ENCODE measurements around the gene IL24. TPM values are rescaled to one million over a fixed set of nuclear protein-coding genes. Genes with fewer than 3 reads are reported as not detected.
A peak's percentile ranks its signal among the peaks of the same experiment; 100 is the strongest.

The IL24 gene
- total RNA-seq, 1 donor from 2014 or later, result not detected

GRCh38 chr1:206864939-206865671 is 32.1 kb upstream of the IL24 start, which contains the start of gene IL20:
IL20 (plus strand) TSS chr1:206865623; CDS start chr1:206865853, 230 bp downstream.
- H3K27ac ChIP-seq, result no peak within 1 kb of the TSS
- H3K79me2 ChIP-seq (ENCODE audit: low read depth), result no peaks in the 10 kb centered on the region
- no peak within 1 kb of the TSS for H3K27ac Mint-ChIP-seq
- H3K4me2 ChIP-seq, result no peak within 1 kb of the TSS
- H3K9ac ChIP-seq, result no peak within 1 kb of the TSS
- H3K27me3 ChIP-seq, result no peaks in the 10 kb centered on the region
- peak within 1 kb of the TSS; percentile 34 for H2AFZ ChIP-seq (replicated peaks)
- H3K4me1 ChIP-seq, result no peaks in the 10 kb centered on the region
- H3K4me1 Mint-ChIP-seq, result no peaks in the 10 kb centered on the region
- no peaks in the 10 kb centered on the region for H3F3A ChIP-seq (ENCODE audit: low read depth)
- no peaks in the 10 kb centered on the region for H3K9me3 ChIP-seq (ENCODE audit: low read depth)
- peaks cover 8% of the 10 kb centered on the region for H3K27me3 Mint-ChIP-seq (ENCODE audit: insufficient read depth, low read depth)
- no peak within 1 kb of the TSS for H3K4me3 ChIP-seq
- no peaks in the 10 kb centered on the region for H3K36me3 Mint-ChIP-seq
- H3K9me3 Mint-ChIP-seq, result peaks cover 2% of the 10 kb centered on the region
- H3K4me3 Mint-ChIP-seq, result no peak within 1 kb of the TSS
- peak; percentile 83 for DNase-seq (ENCODE audit: low spot score)
- TF ChIP-seq EZH2 (IDR thresholded peaks at IDR 0.05), result no peak
- TF ChIP-seq EZH2phosphoT487 (IDR thresholded peaks at IDR 0.05), result no peak
- TF ChIP-seq, protein P1, sequence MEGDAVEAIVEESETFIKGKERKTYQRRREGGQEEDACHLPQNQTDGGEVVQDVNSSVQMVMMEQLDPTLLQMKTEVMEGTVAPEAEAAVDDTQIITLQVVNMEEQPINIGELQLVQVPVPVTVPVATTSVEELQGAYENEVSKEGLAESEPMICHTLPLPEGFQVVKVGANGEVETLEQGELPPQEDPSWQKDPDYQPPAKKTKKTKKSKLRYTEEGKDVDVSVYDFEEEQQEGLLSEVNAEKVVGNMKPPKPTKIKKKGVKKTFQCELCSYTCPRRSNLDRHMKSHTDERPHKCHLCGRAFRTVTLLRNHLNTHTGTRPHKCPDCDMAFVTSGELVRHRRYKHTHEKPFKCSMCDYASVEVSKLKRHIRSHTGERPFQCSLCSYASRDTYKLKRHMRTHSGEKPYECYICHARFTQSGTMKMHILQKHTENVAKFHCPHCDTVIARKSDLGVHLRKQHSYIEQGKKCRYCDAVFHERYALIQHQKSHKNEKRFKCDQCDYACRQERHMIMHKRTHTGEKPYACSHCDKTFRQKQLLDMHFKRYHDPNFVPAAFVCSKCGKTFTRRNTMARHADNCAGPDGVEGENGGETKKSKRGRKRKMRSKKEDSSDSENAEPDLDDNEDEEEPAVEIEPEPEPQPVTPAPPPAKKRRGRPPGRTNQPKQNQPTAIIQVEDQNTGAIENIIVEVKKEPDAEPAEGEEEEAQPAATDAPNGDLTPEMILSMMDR (IDR thresholded peaks at IDR 0.05), result peak; percentile 92
- no peaks in the 10 kb centered on the region for H4K20me1 ChIP-seq (ENCODE audit: low read depth)
- H3K36me3 ChIP-seq, result no peaks in the 10 kb centered on the region

- H3K9me3 Mint-ChIP-seq, result no peaks in the 10 kb centered on the region
- Histone ChIP-seq H2AFZ (replicated peaks) (no peak overlapping the region), H3K9me3 (ENCODE audit: low read depth) (no peaks in the 10 kb centered on the region), H3K79me2 (ENCODE audit: low read depth) (no peaks in the 10 kb centered on the region), H3F3A (ENCODE audit: low read depth) (no peaks in the 10 kb centered on the region), H3K4me3 (no peak overlapping the region), H3K27me3 (no peaks in the 10 kb centered on the region), H3K27ac (no peak overlapping the region), H3K4me1 (no peaks in the 10 kb centered on the region), H3K4me2 (no peak overlapping the region), H3K9ac (no peak overlapping the region), H4K20me1 (ENCODE audit: low read depth) (no peaks in the 10 kb centered on the region), H3K36me3 (no peaks in the 10 kb centered on the region)
- H3K4me3 Mint-ChIP-seq, result no peak overlapping the region
- H3K27ac Mint-ChIP-seq, result no peak overlapping the region
- no peak for DNase-seq (ENCODE audit: low spot score)
- TF ChIP-seq EZH2 (IDR thresholded peaks at IDR 0.05) (no peak), EZH2phosphoT487 (IDR thresholded peaks at IDR 0.05) (no peak)
- TF ChIP-seq, protein P1 (IDR thresholded peaks at IDR 0.05), result no peak
- no peaks in the 10 kb centered on the region for H3K4me1 Mint-ChIP-seq
- H3K36me3 Mint-ChIP-seq, result no peaks in the 10 kb centered on the region
- H3K27me3 Mint-ChIP-seq (ENCODE audit: insufficient read depth, low read depth), result peaks cover 8% of the 10 kb centered on the region
Measured at GRCh38 chr1:206866062-206866461, 31.2 kb upstream of the IL24 start.

DNA sequence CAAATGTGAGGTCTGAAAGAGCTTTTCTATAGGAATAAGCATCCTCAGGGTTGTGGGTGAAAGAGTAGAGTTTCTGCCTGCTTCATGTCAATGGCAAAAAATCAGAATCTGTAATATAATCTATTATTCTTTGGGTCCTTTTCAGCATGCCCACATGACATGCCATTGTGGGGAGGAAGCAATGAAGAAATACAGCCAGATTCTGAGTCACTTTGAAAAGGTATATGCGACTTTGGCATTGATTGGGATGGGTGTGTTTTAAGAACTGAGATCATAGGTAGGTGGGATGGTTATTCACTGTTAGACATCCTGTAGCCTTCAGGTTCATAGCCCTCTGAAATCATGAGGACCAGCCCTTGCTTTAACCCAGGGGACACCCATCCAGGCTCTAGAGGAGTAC is 30.0 kb upstream of the IL24 start:
- peaks cover 8% of the 10 kb centered on the region for H3K27me3 Mint-ChIP-seq (ENCODE audit: insufficient read depth, low read depth)
- H3K4me1 ChIP-seq, result no peaks in the 10 kb centered on the region
- H3K4me1 Mint-ChIP-seq, result no peaks in the 10 kb centered on the region

More for the DNA sequence above, 30.0 kb upstream of the IL24 start:
- Histone ChIP-seq H2AFZ (replicated peaks) (no peak overlapping the region), H4K20me1 (ENCODE audit: low read depth) (no peaks in the 10 kb centered on the region), H3K4me2 (no peak overlapping the region), H3K27me3 (no peaks in the 10 kb centered on the region), H3K36me3 (no peaks in the 10 kb centered on the region), H3F3A (ENCODE audit: low read depth) (no peaks in the 10 kb centered on the region), H3K9me3 (ENCODE audit: low read depth) (no peaks in the 10 kb centered on the region), H3K9ac (no peak overlapping the region), H3K4me3 (no peak overlapping the region), H3K79me2 (ENCODE audit: low read depth) (no peaks in the 10 kb centered on the region), H3K27ac (no peak overlapping the region)
- Mint-ChIP-seq H3K36me3 (no peaks in the 10 kb centered on the region), H3K9me3 (no peaks in the 10 kb centered on the region), H3K4me3 (no peak overlapping the region), H3K27ac (no peak overlapping the region)
- no peak for DNase-seq (ENCODE audit: low spot score)
- TF ChIP-seq EZH2 (IDR thresholded peaks at IDR 0.05) (no peak), EZH2phosphoT487 (IDR thresholded peaks at IDR 0.05) (no peak)
- TF ChIP-seq, protein P1 (IDR thresholded peaks at IDR 0.05), result no peak
